ENCODE data around the gene DNAAF8.

The DNAAF8 gene

GRCh38 chr16:4754865-4755264, 20.5 kb downstream of the DNAAF8 start:
- TF ChIP-seq FOXP2 (optimal IDR thresholded peaks at IDR 0.05; ENCODE audit: borderline replicate concordance, extremely low read depth, extremely low read length, insufficient read depth) (no peak), SIN3A (IDR thresholded peaks at IDR 0.05; ENCODE audit: borderline replicate concordance, insufficient read depth, low read length) (no peak), POLR2AphosphoS5 (IDR thresholded peaks at IDR 0.05; ENCODE audit: low read depth, low read length) (no peak), TAF1 (IDR thresholded peaks at IDR 0.05; ENCODE audit: borderline replicate concordance, insufficient read depth, low read length) (no peak), REST (IDR thresholded peaks at IDR 0.05; ENCODE audit: insufficient read depth in 1 of 2, low read depth in 2 of 2, low read length in 2 of 2) (no peak)

GRCh38 chr16:4755687-4756086, 21.4 kb downstream of the DNAAF8 start:
- TF ChIP-seq REST (IDR thresholded peaks at IDR 0.05; ENCODE audit: insufficient read depth in 1 of 2, low read depth in 2 of 2, low read length in 2 of 2) = no peak
- no peak for TF ChIP-seq FOXP2 (optimal IDR thresholded peaks at IDR 0.05; ENCODE audit: borderline replicate concordance, extremely low read depth, extremely low read length, insufficient read depth)
- no peak for TF ChIP-seq SIN3A (IDR thresholded peaks at IDR 0.05; ENCODE audit: borderline replicate concordance, insufficient read depth, low read length)
- no peak for TF ChIP-seq POLR2AphosphoS5 (IDR thresholded peaks at IDR 0.05; ENCODE audit: low read depth, low read length)
- no peak for TF ChIP-seq TAF1 (IDR thresholded peaks at IDR 0.05; ENCODE audit: borderline replicate concordance, insufficient read depth, low read length)

GRCh38 chr16:4760221-4760910, 26.0 kb downstream of the DNAAF8 start:
- TF ChIP-seq SIN3A (IDR thresholded peaks at IDR 0.05; ENCODE audit: borderline replicate concordance, insufficient read depth, low read length) (no peak), TAF1 (IDR thresholded peaks at IDR 0.05; ENCODE audit: borderline replicate concordance, insufficient read depth, low read length) (no peak), POLR2AphosphoS5 (IDR thresholded peaks at IDR 0.05; ENCODE audit: low read depth, low read length) (no peak), FOXP2 (optimal IDR thresholded peaks at IDR 0.05; ENCODE audit: borderline replicate concordance, extremely low read depth, extremely low read length, insufficient read depth) (no peak), REST (IDR thresholded peaks at IDR 0.05; ENCODE audit: insufficient read depth in 1 of 2, low read depth in 2 of 2, low read length in 2 of 2) (no peak)

GRCh38 chr16:4762205-4762604, 27.9 kb downstream of the DNAAF8 start:
- no peak for TF ChIP-seq POLR2AphosphoS5 (IDR thresholded peaks at IDR 0.05; ENCODE audit: low read depth, low read length)
- TF ChIP-seq REST (IDR thresholded peaks at IDR 0.05; ENCODE audit: insufficient read depth in 1 of 2, low read depth in 2 of 2, low read length in 2 of 2) = no peak
- TF ChIP-seq TAF1 (IDR thresholded peaks at IDR 0.05; ENCODE audit: borderline replicate concordance, insufficient read depth, low read length) = no peak
- TF ChIP-seq FOXP2 (optimal IDR thresholded peaks at IDR 0.05; ENCODE audit: borderline replicate concordance, extremely low read depth, extremely low read length, insufficient read depth) = no peak
- no peak for TF ChIP-seq SIN3A (IDR thresholded peaks at IDR 0.05; ENCODE audit: borderline replicate concordance, insufficient read depth, low read length)
